ENCODE data around the gene TRAPPC2B.

TRAPPC2B gene

GRCh38 chr19:57362997-57363687, at the start of gene TRAPPC2B, which contains the start of gene ZNF547:
Gene TRAPPC2B, plus strand, starts transcription at chr19:57363551. Its CDS starts 1,283 bp downstream, at chr19:57364834.
Gene ZNF547, plus strand, starts transcription at chr19:57363551. Its CDS starts 5,005 bp downstream, at chr19:57368556.
- peak; percentile 99 for DNase-seq

GRCh38 chr19:57314146-57314545, 49.2 kb upstream of the TRAPPC2B start:
- DNase-seq = no peak

GRCh38 chr19:57317503-57317902, 45.8 kb upstream of the TRAPPC2B start:
- DNase-seq = no peak

GRCh38 chr19:57319869-57320179, 43.5 kb upstream of the TRAPPC2B start:
- DNase-seq = no peak

- DNase-seq = peak; percentile 98
Observed at GRCh38 chr19:57320180-57321084, 42.9 kb upstream of the TRAPPC2B start, which contains the start of gene ZNF543. Gene ZNF543, plus strand, starts transcription at chr19:57320472. Its CDS starts 382 bp downstream, at chr19:57320854.

- DNase-seq = no peak
Observed at GRCh38 chr19:57321116-57321515, 42.2 kb upstream of the TRAPPC2B start.

- DNase-seq = no peak
Observed at GRCh38 chr19:57321751-57322150, 41.6 kb upstream of the TRAPPC2B start.

GRCh38 chr19:57324992-57325391, 38.4 kb upstream of the TRAPPC2B start:
- no peak for DNase-seq

GRCh38 chr19:57327993-57328392, 35.4 kb upstream of the TRAPPC2B start:
- DNase-seq = no peak

GRCh38 chr19:57334191-57334590, 29.2 kb upstream of the TRAPPC2B start:
- no peak for DNase-seq

GRCh38 chr19:57338877-57339276, 24.5 kb upstream of the TRAPPC2B start:
- no peak for DNase-seq

- no peak for DNase-seq
Observed at GRCh38 chr19:57342582-57342981, 20.8 kb upstream of the TRAPPC2B start.

- DNase-seq = no peak
Observed at GRCh38 chr19:57348136-57348535, 15.2 kb upstream of the TRAPPC2B start.

GRCh38 chr19:57350877-57351805, 12.2 kb upstream of the TRAPPC2B start, which contains the start of gene ZNF304:
Gene ZNF304, plus strand, starts transcription at chr19:57351271. Its CDS starts 394 bp downstream, at chr19:57351665.
- peak; percentile 95 for DNase-seq

GRCh38 chr19:57351867-57352266, 11.5 kb upstream of the TRAPPC2B start:
- DNase-seq = no peak

- DNase-seq = no peak
Observed at GRCh38 chr19:57355916-57356315, 7.4 kb upstream of the TRAPPC2B start.

GRCh38 chr19:57357406-57357805, 5.9 kb upstream of the TRAPPC2B start:
- no peak for DNase-seq

- DNase-seq = no peak
Observed at GRCh38 chr19:57359300-57359699, 4.1 kb upstream of the TRAPPC2B start.

GRCh38 chr19:57362419-57362818, 932 bp upstream of the TRAPPC2B start:
- DNase-seq = no peak

- DNase-seq = peak; percentile 14
Observed at GRCh38 chr19:57363688-57364181, 384 bp downstream of the TRAPPC2B start.

GRCh38 chr19:57366776-57367175, 3.4 kb downstream of the TRAPPC2B start:
- DNase-seq = no peak

- no peak for DNase-seq
Observed at GRCh38 chr19:57374179-57374578, 10.8 kb downstream of the TRAPPC2B start.
